GM12878 (cell line): ENCODE data around the gene PRKCB. TPM values are rescaled to one million over a fixed set of nuclear protein-coding genes. Genes with fewer than 3 reads are reported as not detected.

ENCODE experiments used
- CBX5 ChIP-seq: sonication (generic); IDR thresholded peaks from 2 replicates; pipeline ENCODE4 v1.6.1; 2016; ENCODE audit warnings: low read depth, moderate library complexity, mild to moderate bottlenecking, inconsistent platforms
- CEBPB ChIP-seq, 2 experiments: fragments of 150-350 bp in 1 of 2; IDR thresholded peaks; 2 replicates each; pipeline ENCODE4 v1.6.1; 2012 to 2014; ENCODE audit warnings: low read depth in 2 of 2, low read length in 2 of 2, borderline replicate concordance in 1 of 2, inconsistent platforms in 1 of 2
- DPF2 ChIP-seq: fragments of 450-650 bp; IDR thresholded peaks from 2 replicates; pipeline ENCODE4 v1.6.1; 2017; ENCODE audit warnings: mild to moderate bottlenecking
- FOS ChIP-seq: IDR thresholded peaks from 3 replicates; pipeline ENCODE4 v1.6.1; 2011; ENCODE audit warnings: borderline replicate concordance; ENCODE audit not compliant: insufficient read length; ENCODE audit errors: extremely low read depth
- FOXM1 ChIP-seq: IDR thresholded peaks from 2 replicates; pipeline ENCODE4 v1.6.1; 2012; ENCODE audit warnings: low read depth, mild to moderate bottlenecking, inconsistent platforms, low read length, moderate library complexity
- GABPA ChIP-seq: IDR thresholded peaks from 2 replicates; pipeline ENCODE4 v1.6.1; 2014; ENCODE audit warnings: antibody characterized with exemption, low read depth, mild to moderate bottlenecking, inconsistent platforms
- IKZF2 ChIP-seq, 2 experiments: fragments of 450-650 bp; IDR thresholded peaks; 2 replicates each; pipeline ENCODE4 v1.6.1; 2017; ENCODE audit warnings: mild to moderate bottlenecking in 2 of 2, moderate library complexity in 2 of 2
- MTA3 ChIP-seq: IDR thresholded peaks from 2 replicates; pipeline ENCODE4 v1.6.1; 2012; ENCODE audit warnings: low read length, inconsistent platforms, borderline replicate concordance
- MXI1 ChIP-seq: fragments of 150-350 bp; IDR thresholded peaks from 2 replicates; pipeline ENCODE4 v1.6.1; 2011; ENCODE audit warnings: low read depth, mild to moderate bottlenecking, inconsistent platforms, low read length, improper control_type of control experiment
- NFYB ChIP-seq: IDR thresholded peaks from 2 replicates; pipeline ENCODE4 v1.6.1; 2011; ENCODE audit warnings: low read depth, mild to moderate bottlenecking, low read length, improper control_type of control experiment, moderate library complexity; ENCODE audit not compliant: insufficient read depth
- NRF1 ChIP-seq: conservative IDR thresholded peaks from 2 replicates; pipeline ENCODE4 v1.6.1; 2011; ENCODE audit warnings: mild to moderate bottlenecking, low read depth, low read length, improper control_type of control experiment
- PML ChIP-seq: IDR thresholded peaks from 2 replicates; pipeline ENCODE4 v1.6.1; 2012; ENCODE audit warnings: low read length, inconsistent platforms
- RAD21 ChIP-seq: IDR thresholded peaks from 2 replicates; pipeline ENCODE4 v1.6.1; 2011; ENCODE audit warnings: mild to moderate bottlenecking, low read depth, low read length, moderate library complexity; ENCODE audit not compliant: insufficient read depth
- RUNX3 ChIP-seq: IDR thresholded peaks from 2 replicates; pipeline ENCODE4 v1.6.1; 2012; ENCODE audit warnings: low read length, inconsistent platforms
- SMAD1 ChIP-seq: fragments of 450-650 bp; IDR thresholded peaks from 2 replicates; pipeline ENCODE4 v1.6.1; 2018; ENCODE audit warnings: mild to moderate bottlenecking, low read depth; ENCODE audit not compliant: partially characterized antibody
- SMAD5 ChIP-seq: IDR thresholded peaks from 2 replicates; pipeline ENCODE4 v1.6.1; 2016; ENCODE audit warnings: antibody characterized with exemption, low read depth
- SPI1 ChIP-seq: IDR thresholded peaks from 2 replicates; pipeline ENCODE4 v1.6.1; 2011; ENCODE audit warnings: low read depth, mild to moderate bottlenecking, low read length, moderate library complexity, borderline replicate concordance; ENCODE audit not compliant: insufficient read depth
- TBL1XR1 ChIP-seq: IDR thresholded peaks from 2 replicates; pipeline ENCODE4 v1.6.1; 2012; ENCODE audit warnings: low read depth, low read length, improper control_type of control experiment
- YY1 ChIP-seq: IDR thresholded peaks from 2 replicates; pipeline ENCODE4 v1.6.1; 2011; ENCODE audit warnings: low read depth, mild to moderate bottlenecking, low read length
- ZNF384 ChIP-seq: IDR thresholded peaks from 2 replicates; pipeline ENCODE4 v1.6.1; 2012; ENCODE audit warnings: low read depth, mild to moderate bottlenecking, low read length, improper control_type of control experiment, borderline replicate concordance
- ZSCAN29 ChIP-seq: fragments of 450-650 bp; IDR thresholded peaks from 2 replicates; pipeline ENCODE4 v1.6.1; 2017; ENCODE audit warnings: mild to moderate bottlenecking, moderate library complexity
- polyA plus RNA-seq, 11 experiments: library from polyadenylated mRNA; depleted of rRNA in 4 of 11; unstranded in 6 of 11; stranded (reverse) in 5 of 11; fragments of >200 nt; fragmentation: Nextera tagmentation in 4 of 11; fragmentation: Illumina TruSeq in 1 of 11; extraction: Ambion mirVana in 4 of 11; extraction: Trizol in 1 of 11; gene quantifications; 1 replicate in 1 of 11; 2 replicates in 10 of 11; pipeline versions ENCODE4 v1.2.1 to v1.2.3, GENCODE V29; 2011 to 2016; ENCODE audit warnings: inconsistent platforms in 2 of 11, missing spikeins in 2 of 11, low read depth in 1 of 11
- total RNA-seq, 4 experiments: library from RNA; depleted of rRNA in 3 of 4; stranded (reverse); fragments of >200 nt in 3 of 4; fragmentation: Illumina TruSeq in 1 of 4; extraction: Trizol in 1 of 4; gene quantifications; 2 replicates each; pipeline versions ENCODE4 v1.2.1 to v1.2.3, GENCODE V29; 2013 to 2021
- TF ChIP-seq, protein P1 (sequence below): fragments of 450-650 bp; IDR thresholded peaks from 2 replicates; pipeline ENCODE4 v1.6.1; 2017; ENCODE audit warnings: mild to moderate bottlenecking, moderate library complexity
- TF ChIP-seq, protein P2 (sequence below): fragments of 450-650 bp; formaldehyde crosslinking; IDR thresholded peaks from 2 replicates; pipeline ENCODE4 v1.5.0; 2022; ENCODE audit warnings: mild to moderate bottlenecking, missing genetic modification characterization

The PRKCB gene
- total and polyA plus RNA-seq, 10 of the 15 experiments (the other 5 are each of a cell fraction or from before 2014, with no cell fraction given): 21.4 to 158 (median 97.3) TPM

- TF ChIP-seq TBL1XR1 (no peak), YY1 (no peak), RUNX3 (peak; percentile 70), NFYB (no peak), IKZF2 (IDR thresholded peaks at IDR 0.05) (no peak), ZSCAN29 (no peak), SPI1 (no peak), FOS (no peak), DPF2 (no peak), MTA3 (no peak), SMAD1 (no peak), CEBPB (IDR thresholded peaks at IDR 0.05; ENCODE audit: borderline replicate concordance in 1 of 2, low read depth in 2 of 2, low read length in 2 of 2) (no peak), CBX5 (no peak), ZNF384 (no peak), NRF1 (no peak), SMAD5 (no peak), PML (no peak), MXI1 (no peak), FOXM1 (0 out of 2 replicates have a peak, but pooled peaks have one; percentile 13), RAD21 (peak; percentile 53), GABPA (no peak)
- TF ChIP-seq, protein P1, sequence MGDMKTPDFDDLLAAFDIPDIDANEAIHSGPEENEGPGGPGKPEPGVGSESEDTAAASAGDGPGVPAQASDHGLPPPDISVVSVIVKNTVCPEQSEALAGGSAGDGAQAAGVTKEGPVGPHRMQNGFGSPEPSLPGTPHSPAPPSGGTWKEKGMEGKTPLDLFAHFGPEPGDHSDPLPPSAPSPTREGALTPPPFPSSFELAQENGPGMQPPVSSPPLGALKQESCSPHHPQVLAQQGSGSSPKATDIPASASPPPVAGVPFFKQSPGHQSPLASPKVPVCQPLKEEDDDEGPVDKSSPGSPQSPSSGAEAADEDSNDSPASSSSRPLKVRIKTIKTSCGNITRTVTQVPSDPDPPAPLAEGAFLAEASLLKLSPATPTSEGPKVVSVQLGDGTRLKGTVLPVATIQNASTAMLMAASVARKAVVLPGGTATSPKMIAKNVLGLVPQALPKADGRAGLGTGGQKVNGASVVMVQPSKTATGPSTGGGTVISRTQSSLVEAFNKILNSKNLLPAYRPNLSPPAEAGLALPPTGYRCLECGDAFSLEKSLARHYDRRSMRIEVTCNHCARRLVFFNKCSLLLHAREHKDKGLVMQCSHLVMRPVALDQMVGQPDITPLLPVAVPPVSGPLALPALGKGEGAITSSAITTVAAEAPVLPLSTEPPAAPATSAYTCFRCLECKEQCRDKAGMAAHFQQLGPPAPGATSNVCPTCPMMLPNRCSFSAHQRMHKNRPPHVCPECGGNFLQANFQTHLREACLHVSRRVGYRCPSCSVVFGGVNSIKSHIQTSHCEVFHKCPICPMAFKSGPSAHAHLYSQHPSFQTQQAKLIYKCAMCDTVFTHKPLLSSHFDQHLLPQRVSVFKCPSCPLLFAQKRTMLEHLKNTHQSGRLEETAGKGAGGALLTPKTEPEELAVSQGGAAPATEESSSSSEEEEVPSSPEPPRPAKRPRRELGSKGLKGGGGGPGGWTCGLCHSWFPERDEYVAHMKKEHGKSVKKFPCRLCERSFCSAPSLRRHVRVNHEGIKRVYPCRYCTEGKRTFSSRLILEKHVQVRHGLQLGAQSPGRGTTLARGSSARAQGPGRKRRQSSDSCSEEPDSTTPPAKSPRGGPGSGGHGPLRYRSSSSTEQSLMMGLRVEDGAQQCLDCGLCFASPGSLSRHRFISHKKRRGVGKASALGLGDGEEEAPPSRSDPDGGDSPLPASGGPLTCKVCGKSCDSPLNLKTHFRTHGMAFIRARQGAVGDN: no peak
- TF ChIP-seq, protein P2, sequence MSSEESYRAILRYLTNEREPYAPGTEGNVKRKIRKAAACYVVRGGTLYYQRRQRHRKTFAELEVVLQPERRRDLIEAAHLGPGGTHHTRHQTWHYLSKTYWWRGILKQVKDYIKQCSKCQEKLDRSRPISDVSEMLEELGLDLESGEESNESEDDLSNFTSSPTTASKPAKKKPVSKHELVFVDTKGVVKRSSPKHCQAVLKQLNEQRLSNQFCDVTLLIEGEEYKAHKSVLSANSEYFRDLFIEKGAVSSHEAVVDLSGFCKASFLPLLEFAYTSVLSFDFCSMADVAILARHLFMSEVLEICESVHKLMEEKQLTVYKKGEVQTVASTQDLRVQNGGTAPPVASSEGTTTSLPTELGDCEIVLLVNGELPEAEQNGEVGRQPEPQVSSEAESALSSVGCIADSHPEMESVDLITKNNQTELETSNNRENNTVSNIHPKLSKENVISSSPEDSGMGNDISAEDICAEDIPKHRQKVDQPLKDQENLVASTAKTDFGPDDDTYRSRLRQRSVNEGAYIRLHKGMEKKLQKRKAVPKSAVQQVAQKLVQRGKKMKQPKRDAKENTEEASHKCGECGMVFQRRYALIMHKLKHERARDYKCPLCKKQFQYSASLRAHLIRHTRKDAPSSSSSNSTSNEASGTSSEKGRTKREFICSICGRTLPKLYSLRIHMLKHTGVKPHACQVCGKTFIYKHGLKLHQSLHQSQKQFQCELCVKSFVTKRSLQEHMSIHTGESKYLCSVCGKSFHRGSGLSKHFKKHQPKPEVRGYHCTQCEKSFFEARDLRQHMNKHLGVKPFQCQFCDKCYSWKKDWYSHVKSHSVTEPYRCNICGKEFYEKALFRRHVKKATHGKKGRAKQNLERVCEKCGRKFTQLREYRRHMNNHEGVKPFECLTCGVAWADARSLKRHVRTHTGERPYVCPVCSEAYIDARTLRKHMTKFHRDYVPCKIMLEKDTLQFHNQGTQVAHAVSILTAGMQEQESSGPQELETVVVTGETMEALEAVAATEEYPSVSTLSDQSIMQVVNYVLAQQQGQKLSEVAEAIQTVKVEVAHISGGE: no peak
These were observed 41.6 kb downstream of the PRKCB start (continued) for GRCh38 chr16:23877107-23878070.
